HG03342 (cell line): ENCODE data around the gene H2AZ2.

ENCODE experiments used
- ATAC-seq: cut with Tn5 transposase; IDR thresholded peaks from one replicate; pipeline ENCODE4 v1.9.1; 2021; ENCODE audit warnings: mild to moderate bottlenecking, moderate library complexity; ENCODE audit not compliant: unreplicated experiment

The H2AZ2 gene

DNA sequence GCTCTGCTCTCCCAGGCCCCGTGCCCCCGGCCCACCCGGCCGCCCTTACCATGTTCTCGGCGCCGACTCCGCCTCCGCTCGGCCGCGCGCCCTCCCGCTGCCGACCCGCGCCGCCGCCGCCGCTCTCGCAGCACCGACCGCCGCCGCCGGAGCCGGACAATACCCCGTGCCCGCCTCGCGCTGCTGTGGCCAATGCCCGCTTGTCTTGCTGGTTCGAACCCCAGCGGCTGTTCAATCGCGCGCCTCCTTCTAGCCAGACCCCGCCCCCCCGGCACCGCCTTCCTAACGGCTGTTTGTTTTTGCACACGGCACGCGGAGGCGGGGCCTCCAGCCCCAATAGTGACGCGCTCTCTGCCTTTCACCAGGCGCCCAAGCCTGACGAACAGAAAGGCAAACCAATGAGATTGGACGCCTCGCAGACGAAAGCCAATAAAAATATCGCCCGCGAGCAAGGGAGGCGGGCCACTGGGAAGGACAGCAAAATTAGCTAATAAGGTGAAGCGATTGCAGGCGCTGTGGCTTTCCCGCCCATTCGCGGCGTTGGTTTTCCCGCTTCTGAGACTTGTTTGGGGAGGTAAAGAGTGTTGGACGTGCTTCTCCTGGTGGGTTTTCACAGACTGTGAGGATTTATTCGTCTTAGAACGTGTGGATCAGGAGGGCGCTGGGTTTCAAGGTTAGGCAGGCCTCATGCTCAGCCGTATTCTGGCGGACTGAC, at the start of gene H2AZ2:
Gene H2AZ2, minus strand, starts transcription at position 168 of the 715 bp plus-strand sequence. Its CDS starts 116 bp downstream, at position 52.
- peak; percentile 83 for ATAC-seq

DNA sequence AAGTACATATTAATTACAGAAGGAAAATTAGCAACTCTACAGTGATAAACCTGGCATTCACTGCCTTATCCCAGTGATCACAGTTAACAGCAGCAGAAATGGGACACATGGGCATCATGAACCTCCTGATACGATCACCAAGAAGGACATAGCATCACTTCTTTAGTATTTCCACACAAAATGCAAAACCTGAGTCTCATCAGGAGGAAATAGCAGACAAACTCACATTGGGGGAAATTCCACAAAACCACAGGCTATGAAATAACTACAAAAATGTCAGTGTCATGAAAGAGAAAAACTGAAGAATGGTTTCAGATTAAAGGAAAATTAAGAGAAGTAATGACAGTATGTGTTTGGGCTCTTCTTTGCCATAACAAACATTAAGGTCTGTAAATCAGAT, 49.4 kb upstream of the H2AZ2 start:
- no peak for ATAC-seq

DNA sequence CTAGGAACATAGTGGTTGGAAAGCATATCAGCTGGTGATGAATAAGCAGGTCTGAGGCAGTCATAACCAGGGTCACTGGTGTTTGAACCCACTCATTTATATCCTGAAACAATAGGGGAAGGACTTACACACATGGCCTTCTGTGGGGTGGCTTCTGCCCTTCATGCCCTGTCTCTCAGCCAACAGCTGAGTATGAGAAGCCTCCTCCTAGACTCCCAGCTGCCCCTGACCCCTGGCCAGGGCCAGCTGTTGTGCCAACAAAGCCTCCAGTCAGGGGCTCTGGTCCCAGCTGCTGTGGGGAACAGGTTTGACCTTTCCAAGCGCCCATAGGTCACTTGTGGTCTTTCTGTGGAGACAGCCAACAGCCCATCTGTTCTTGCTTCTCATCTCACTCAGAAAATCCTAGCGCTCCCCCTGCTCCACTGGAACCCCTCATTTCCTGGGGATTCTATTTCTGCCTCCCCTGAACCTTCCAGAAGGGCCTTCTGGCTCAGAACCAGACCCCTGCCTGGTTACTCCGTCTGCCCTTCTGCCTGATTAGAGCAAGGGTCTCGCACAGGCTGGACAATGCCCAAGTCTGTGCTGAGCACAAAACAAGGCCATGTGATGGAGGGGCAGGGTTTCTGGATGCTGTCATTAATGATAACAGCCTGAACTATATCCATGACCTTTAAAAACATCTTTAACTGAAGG, 47.1 kb upstream of the H2AZ2 start:
- ATAC-seq = no peak

DNA sequence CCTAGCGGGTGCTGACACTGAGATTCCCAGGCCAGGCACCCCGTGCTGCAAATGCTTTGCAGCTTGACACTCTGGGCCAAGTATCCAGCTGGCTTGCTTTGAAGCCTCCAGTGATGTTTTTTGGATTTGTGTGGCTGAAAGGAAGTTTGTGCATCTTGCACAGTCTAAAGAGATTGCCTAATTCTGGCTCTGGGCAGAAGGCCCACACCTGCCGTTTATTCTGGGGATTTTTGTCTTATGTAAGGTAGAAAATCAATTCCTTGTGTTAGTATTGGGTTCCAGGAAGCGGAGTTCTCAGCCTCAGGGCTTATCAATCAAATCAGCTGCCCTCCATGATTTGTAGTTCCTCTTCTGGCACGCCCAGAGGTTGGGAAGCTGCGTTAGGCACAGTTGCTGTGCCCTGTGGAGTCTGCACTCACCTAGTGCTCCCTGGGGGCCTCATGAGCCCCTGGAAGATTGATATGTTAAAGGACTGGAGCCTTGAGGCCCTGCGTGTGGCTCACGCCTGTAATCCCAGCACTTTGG, 45.9 kb upstream of the H2AZ2 start:
- no peak for ATAC-seq

DNA sequence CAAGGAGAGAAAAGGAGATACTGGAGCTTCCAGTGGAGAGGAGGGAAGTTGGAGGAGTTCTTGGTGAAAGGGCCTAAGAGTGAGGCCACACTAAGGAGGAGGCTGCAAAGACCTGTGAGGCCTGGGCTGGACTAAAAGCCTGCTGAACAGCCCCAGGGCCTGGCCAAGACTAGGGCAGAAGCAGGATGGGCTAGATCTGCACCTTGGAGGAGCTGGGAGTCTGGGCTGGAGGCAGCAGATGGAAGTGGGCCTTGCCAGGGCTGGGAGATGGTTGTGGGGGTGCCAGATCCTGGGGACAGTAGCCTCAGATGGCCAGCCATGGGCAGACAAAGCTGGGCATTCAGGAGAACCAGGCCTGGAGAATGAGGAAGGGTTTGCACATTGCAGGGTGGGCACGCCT, 43.9 kb upstream of the H2AZ2 start:
- ATAC-seq = no peak

DNA sequence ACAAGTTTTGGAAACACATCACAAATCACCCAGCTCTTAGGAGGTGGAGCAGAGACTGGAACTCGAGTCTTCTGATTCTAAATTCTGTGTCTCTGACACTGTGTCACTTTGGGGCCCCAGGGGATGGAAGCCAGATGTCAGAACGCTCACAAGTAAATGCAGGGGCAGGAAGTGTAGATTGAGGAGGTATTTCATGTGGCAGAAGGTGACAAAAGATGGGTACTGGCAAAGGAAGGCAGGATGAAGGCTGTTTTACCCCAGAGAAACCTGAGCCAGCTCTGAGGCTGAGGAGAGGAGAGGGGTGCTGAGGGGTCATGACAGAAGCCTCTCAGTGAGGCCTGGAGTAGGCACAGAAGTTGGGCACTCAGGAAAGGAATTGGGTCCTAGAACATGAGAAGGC, 43.5 kb upstream of the H2AZ2 start:
- ATAC-seq = no peak

DNA sequence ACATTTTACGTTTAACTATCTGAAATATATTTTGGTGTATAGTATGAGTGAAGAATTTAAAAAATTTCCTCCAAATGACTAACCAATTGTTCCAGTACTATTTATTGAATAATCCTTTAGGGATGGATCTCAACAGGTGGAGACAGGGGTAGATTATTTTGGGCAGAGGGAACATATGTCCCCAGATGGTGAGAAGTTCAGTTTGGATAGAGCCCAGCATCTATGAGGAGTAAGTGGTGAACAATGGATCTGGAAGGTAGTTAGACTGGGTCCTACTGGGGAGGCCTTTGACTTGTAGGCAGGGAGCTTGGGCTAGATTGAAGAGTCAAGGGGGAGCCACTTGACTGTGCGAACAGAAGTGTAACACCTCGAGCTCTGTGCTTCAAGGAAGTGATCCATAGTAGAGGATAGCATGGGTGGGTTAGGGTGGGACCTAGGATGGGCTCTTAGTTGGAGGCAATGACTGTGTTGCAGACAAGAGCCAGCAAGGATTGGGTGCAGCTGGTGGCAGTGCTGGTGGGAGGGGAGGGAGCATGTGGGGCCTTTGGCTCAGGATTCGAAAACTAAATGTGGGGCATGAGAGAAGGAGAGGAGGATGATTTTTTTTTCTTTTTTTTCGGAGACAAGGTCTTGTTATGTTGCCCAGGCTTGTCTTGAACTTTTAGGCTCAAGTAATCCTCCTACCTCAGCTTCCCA, 41.3 kb upstream of the H2AZ2 start:
- ATAC-seq = no peak

DNA sequence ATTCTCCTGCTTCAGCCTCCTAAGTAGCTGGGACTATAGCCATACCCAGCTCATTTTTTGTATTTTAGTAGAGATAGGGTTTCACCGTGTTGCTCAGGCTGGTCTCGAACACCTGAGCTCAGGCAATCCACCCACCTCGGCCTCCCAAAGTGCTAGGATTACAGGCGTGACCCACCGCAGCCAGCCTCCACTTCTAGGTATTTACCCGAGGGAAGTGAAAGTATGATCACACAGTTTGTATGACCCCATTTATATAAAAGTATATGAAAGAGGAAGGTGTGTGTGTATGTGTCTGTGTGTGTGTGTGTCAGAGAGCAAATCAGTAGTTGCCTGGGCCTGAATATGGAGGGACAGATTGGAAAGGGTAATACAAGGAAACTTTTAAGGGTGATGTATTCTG, 39.4 kb upstream of the H2AZ2 start:
- ATAC-seq = no peak

DNA sequence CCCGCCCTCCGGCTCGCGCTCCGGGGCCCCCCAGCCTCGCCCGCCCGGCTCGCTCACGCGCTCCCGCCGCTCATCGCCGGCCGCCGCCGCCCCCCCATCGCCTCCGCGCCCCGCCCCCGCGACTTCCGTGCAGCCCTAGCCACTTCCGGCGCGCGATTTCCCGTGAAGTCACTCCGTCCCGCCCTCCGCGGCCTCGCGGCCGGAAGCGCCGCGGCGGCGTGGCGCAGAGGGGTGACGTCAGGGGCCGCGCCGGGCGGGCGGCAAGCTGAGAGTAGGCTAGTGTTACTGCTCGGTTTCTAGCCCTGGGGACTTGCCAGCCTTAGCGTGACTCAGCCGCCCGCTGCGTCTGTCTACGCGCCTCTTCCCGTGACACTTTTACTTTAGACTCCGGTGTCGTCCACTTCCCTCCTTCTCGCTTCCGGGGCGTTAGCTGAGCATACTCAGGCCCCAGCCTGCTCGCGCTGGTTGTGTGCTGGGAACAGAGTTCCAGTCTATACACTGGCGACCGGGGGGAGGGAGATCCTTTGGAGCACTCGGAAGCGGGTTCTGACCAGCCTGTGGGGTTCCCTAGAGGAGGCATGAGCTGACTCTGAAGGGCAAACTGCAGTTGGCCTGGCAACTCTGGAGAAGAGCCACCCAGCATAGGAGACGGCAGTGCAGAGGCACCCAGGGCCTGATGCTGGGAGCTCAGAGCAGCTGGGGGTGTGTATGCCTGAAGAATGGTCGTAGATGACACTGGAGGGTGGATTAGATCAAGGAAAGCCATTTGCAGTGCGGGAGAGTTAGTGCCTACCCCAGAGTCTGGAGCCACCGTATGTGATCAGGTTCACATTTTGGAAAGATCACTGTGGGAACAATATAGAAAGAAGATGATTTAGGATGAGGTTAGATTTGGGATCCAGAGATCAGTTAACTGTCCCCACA, 37.8 kb upstream of the H2AZ2 start, which contains the start of gene PURB:
Gene PURB, minus strand, starts transcription at position 137 of the 924 bp plus-strand sequence. CDS start 182 bp downstream, outside the sequence.
- ATAC-seq = peak; percentile 81

DNA sequence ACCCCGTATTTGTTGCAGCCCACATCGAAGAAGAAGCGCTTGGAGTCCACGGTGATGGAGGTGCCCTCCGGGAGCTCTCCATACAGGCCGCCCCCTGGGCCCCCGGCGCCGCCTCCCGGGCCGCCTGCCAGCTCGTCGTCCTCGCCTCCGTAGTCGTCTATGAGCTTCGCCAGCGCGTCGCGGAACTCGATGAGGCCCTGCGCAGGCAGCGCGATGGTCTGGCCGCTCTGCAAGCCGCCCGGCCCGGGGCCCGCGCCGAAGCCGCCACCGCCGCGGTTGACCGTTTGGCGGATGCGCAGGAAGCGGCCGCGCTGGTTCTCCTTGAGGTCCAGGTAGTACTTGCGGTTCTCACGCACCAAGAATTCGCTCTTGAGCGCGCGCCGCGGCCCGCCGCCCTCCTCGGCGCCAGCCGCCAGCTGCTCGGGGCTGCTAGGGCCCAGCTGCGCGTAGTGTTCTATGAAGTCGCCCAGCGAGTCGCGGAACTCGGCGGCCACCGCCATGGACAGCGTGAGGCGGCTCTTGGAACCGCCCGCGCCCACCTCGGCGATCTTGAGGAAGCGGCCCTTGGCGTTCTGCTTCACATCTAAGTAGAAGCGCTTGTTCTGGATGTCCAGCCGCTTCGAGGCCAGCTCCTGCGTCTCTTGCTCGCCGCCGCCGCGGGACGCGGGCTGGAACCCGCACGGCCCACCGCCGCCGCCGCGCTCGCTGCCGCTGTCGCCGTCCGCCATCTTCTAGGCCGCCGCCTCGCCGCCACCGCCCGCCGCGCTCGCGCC, 36.9 kb upstream of the H2AZ2 start:
- ATAC-seq = peak; percentile 18

DNA sequence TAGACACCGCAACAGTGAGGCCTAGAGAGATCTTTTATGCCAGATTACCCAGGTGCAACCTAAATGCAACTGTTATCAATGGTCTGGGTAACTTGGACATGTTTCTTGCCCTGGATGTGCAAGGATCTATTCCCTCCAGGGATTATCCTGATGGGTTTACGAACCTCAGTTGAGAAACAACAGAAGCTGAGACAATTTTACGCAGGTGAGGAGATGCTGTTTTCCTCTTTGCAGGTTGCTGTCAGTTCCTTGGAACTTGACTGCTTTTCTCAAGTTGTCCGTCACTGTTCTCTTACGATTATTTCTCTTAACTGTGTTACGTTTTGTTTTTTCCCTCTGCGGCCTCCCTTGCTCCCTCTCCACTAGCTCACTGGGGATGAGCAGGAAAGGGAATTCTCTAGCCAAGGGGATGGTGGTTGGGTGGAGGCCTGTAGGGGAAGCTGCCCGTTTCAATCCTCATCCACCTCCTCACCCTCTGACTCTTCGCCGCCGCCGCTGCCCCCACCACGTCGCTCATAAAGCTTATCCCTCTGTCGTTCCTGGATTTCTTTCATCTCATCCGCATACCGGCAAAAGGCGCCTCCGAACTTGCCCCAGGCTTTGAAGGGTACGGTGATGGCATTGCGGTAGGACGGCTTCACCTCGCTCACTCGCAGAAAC, 36.2 kb upstream of the H2AZ2 start:
- ATAC-seq = no peak

DNA sequence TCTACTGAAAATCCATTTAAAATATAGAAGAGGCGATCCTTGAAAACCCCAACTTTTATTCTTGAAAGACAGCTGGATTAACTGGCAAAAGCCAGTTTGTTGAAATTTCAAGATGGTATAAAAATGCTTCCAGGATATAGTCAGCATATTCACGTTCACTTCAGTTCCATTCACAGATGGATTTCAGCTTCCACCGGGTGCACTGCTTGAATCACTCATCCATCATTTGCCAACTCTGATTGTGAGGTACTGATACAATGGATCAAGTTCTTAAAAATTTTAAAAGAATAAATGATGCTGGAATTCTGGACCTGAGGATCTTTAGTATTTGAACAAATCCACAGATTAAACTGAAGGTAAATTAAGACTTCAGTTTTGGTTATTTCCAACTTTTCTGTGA, 35.0 kb upstream of the H2AZ2 start:
- no peak for ATAC-seq

DNA sequence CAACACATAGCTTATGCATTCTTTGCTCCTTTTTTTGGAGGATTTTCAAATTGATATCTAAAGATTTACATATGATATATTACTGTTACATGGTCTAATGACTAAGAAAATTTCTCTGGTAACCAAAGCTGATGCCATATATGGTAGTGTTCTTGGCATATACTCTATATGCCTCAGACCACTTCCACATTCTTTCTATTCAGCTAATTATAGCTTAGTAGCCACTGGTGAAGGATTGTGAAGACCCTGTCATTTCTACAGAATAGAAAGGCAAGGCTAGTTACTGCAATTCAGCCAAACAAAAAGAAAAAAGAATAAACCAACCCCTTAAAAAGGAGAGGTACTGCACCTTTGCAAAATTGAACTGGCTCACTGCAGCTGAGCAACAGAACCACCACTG, 33.7 kb upstream of the H2AZ2 start:
- ATAC-seq = no peak

DNA sequence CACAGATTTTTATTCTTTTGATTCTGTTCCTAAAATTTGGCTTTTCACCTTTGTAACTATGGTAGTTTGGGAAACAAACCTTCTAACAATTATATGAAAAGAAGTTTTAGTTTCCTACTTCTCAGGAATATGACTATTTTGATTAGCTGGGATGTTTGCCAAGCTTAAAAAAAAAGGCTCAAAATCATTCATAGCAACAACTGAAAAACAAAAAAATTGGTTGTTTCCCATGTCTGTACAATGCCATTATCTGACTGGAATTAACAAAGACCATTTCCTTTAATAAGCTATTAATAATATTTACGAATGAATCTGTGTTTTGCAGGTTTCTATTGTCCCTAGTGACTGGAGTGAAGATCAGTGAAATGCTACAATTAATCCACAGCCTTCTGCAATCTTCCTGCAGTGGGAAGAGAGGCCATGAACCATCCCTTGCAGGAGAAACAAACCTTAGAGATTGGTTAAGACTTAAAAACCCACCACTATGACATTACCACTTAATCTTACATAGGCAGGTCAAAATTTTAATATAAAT, 33.2 kb upstream of the H2AZ2 start:
- no peak for ATAC-seq

DNA sequence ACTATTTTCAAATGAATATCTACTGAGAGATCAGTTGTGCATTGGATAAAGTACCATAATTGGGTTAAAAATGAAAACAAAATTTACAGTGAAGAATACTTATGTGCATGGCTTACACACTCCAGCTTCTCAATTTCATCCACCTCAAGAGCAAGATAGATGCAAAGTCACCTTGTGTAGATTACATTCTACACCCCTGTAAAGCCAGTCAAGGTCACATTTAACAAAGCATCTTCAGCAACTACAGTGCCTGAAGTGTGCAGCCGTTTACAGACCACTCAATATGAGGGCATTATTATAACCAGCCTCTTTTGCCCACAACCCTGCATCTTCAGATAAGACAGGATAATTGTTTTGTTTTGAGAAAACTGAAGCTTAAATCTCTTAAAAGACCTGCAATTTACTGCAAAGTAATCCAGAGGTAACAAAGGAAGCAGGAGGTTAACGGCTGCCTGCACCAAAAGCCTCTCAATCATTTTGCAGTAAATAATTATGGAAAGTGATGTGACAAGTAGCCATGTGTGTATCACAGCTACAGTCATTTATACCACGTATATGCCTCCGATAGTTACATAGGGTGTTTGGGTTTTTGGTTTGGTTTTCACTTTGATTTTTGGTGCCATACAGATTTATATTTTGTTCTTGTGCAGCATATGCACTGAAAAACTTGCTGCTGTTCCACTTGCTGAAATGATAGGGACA, 32.6 kb upstream of the H2AZ2 start:
- ATAC-seq = no peak

DNA sequence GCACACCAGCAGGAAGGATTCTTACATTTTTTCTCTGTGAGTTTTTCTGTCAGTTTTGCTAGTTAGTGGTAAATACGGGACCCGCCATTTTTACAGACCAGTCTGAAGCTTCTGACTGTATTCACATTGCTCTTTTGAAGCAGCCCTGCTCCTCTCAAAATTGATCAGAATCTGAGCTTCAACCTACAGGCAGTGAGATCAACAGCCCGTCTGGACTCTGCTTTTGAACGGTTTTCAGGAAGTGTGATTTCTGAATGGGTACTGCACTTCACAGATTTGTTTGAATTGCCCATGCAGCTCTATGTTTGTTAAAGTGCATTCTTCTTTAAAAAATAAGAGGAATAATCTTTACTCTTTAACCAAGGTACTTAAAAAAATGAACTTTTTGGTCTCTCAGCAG, 28.5 kb upstream of the H2AZ2 start:
- no peak for ATAC-seq

DNA sequence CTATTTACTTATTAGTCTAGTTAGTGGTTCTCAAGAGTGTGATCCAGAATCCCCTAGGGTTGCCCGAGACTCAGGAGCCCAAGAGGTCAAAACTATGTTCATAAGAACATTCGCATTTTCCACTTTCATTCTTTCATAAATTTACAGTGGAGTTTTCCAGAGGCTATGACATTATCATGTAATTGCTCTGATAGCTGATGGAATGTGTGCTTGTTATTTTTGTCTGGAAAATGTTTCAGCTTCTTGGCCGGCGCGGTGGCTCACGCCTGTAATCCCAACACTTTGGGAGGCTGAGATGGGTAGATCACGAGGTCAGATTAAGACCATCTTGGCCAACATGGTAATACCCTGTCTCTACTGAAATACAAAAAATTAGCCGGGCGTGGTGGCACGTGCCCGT, 27.4 kb upstream of the H2AZ2 start:
- no peak for ATAC-seq

DNA sequence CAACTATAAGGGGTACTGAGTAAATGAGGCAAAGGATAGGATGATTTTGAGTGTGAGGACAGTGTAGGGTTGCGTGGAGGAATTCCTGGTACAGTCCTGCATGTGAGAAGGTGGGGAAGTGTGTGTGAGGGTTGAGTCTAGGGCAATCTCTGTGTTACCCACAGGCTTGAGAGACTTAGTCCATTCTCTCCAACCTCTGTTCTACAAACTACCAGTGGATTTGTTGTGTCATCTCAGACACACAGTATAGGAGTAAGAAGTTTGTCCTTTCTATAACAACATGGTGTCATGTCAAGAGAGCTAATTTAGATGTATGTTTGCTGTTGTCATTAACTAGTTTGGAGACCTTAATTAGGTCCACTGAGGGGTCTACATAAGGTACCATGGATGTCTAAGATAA, 24.9 kb upstream of the H2AZ2 start:
- no peak for ATAC-seq
